OCI-LY1 (cell line): ENCODE data around the gene UNC5B.

Source experiments
- H2AFZ ChIP-seq: fragments of 200-600 bp; sonication (generic), shearing (Covaris generic); 2 replicates; pipeline ENCODE4 v1.6.0; 2014; ENCODE audit warnings: antibody characterized with exemption, mild to moderate bottlenecking, low read length
- H3F3A ChIP-seq: fragments of 200-600 bp; sonication (generic), shearing (Covaris generic); 2 replicates; pipeline ENCODE4 v1.6.0; 2014; ENCODE audit warnings: mild to moderate bottlenecking, antibody characterized with exemption, low read length, moderate library complexity; ENCODE audit not compliant: insufficient read depth
- H3K27ac ChIP-seq: fragments of 200-600 bp; sonication (generic); 2 replicates; pipeline ENCODE4 v1.5.1; 2014; ENCODE audit warnings: low read length, mixed run types, mild to moderate bottlenecking, low read depth; ENCODE audit not compliant: poor library complexity, severe bottlenecking
- H3K27me3 ChIP-seq: fragments of 200-600 bp; sonication (generic); 2 replicates; pipeline ENCODE4 v1.6.0; 2014; ENCODE audit warnings: antibody characterized with exemption, mild to moderate bottlenecking, low read length, moderate library complexity; ENCODE audit not compliant: insufficient read depth
- H3K36me3 ChIP-seq: fragments of 200-600 bp; sonication (generic); 2 replicates; pipeline ENCODE4 v1.6.1; 2014; ENCODE audit warnings: mild to moderate bottlenecking, antibody characterized with exemption, low read length, moderate library complexity, mixed read lengths; ENCODE audit not compliant: insufficient read depth
- H3K4me1 ChIP-seq: fragments of 200-600 bp; sonication (generic); 2 replicates; pipeline ENCODE4 v1.5.1; 2014; ENCODE audit warnings: mild to moderate bottlenecking, low read length, moderate library complexity; ENCODE audit not compliant: insufficient read depth, severe bottlenecking
- H3K4me2 ChIP-seq: fragments of 200-600 bp; sonication (generic), shearing (Covaris generic); 2 replicates; pipeline ENCODE4 v1.6.1; 2014; ENCODE audit warnings: low read length
- H3K4me3 ChIP-seq: fragments of 200-600 bp; sonication (generic); 2 replicates; pipeline ENCODE4 v1.5.1; 2014; ENCODE audit warnings: low read length, low read depth, mild to moderate bottlenecking, mixed read lengths; ENCODE audit not compliant: poor library complexity, severe bottlenecking
- H3K79me2 ChIP-seq: fragments of 200-600 bp; shearing (Covaris generic); 2 replicates; pipeline ENCODE4 v1.6.1; 2016; ENCODE audit warnings: mixed run types, low read length, mixed read lengths; ENCODE audit not compliant: insufficient read depth
- H3K9ac ChIP-seq: fragments of 200-600 bp; sonication (generic), shearing (Covaris generic); 2 replicates; pipeline ENCODE4 v1.6.1; 2014; ENCODE audit warnings: mild to moderate bottlenecking, low read length, mixed read lengths
- H3K9me2 ChIP-seq: fragments of 200-600 bp; sonication (generic), shearing (Covaris generic); 2 replicates; pipeline ENCODE4 v1.6.1; 2014; ENCODE audit warnings: low read depth, mild to moderate bottlenecking, low read length, mixed read lengths
- H3K9me3 ChIP-seq: fragments of 200-600 bp; shearing (Covaris generic); 2 replicates; pipeline ENCODE4 v1.6.1; 2014; ENCODE audit warnings: low read length, mixed read lengths
- H4K20me1 ChIP-seq: fragments of 200-600 bp; sonication (generic), shearing (Covaris generic); 2 replicates; pipeline ENCODE4 v1.6.0; 2016; ENCODE audit warnings: mild to moderate bottlenecking, low read length; ENCODE audit not compliant: insufficient read depth
- EZH2 ChIP-seq: fragments of 200-600 bp; sonication (generic), shearing (Covaris generic); IDR thresholded peaks from 2 replicates; pipeline ENCODE4 v1.8.0; 2017; ENCODE audit warnings: borderline replicate concordance, mixed run types, mild to moderate bottlenecking, antibody characterized with exemption, low read length, moderate library complexity, mixed read lengths
- TF ChIP-seq, protein P1 (sequence below): fragments of 200-600 bp; sonication (generic), shearing (Covaris generic); IDR thresholded peaks from 2 replicates; pipeline ENCODE4 v1.5.1; 2017; ENCODE audit warnings: mild to moderate bottlenecking, antibody characterized with exemption, low read length, moderate library complexity, mixed read lengths

Gene UNC5B

DNA sequence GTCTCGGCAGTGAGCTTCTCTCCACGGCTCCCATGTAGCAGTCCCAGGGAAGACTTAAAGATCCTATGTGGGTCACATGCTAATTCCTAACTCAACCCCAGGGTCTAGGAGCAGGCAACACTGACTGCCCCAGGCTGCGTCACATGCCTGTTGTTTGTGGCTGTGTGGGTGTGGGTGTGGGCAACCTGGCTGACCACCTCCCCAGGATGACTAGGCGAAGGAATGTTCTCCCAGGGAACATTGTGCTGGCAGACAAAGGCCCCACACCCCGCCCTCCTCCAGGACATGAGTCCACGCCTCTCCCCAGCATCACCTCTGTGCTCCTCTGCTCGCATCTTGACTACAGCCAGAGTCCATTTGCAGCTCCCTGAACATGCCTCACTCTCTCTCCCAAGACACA, 137.0 kb downstream of the UNC5B start:
- TF ChIP-seq, protein P1, sequence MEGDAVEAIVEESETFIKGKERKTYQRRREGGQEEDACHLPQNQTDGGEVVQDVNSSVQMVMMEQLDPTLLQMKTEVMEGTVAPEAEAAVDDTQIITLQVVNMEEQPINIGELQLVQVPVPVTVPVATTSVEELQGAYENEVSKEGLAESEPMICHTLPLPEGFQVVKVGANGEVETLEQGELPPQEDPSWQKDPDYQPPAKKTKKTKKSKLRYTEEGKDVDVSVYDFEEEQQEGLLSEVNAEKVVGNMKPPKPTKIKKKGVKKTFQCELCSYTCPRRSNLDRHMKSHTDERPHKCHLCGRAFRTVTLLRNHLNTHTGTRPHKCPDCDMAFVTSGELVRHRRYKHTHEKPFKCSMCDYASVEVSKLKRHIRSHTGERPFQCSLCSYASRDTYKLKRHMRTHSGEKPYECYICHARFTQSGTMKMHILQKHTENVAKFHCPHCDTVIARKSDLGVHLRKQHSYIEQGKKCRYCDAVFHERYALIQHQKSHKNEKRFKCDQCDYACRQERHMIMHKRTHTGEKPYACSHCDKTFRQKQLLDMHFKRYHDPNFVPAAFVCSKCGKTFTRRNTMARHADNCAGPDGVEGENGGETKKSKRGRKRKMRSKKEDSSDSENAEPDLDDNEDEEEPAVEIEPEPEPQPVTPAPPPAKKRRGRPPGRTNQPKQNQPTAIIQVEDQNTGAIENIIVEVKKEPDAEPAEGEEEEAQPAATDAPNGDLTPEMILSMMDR: no peak
- TF ChIP-seq EZH2: no peak
- Histone ChIP-seq H3K36me3 (no peaks in the 10 kb centered on the region), H3K9ac (no peak overlapping the region), H3K27ac (no peak overlapping the region), H3K9me2 (no peaks in the 10 kb centered on the region), H3K9me3 (no peaks in the 10 kb centered on the region), H3K79me2 (no peaks in the 10 kb centered on the region), H3K4me3 (no peak overlapping the region), H3F3A (no peaks in the 10 kb centered on the region), H4K20me1 (no peaks in the 10 kb centered on the region), H3K27me3 (no peaks in the 10 kb centered on the region), H2AFZ (no peak overlapping the region), H3K4me2 (no peak overlapping the region), H3K4me1 (no peaks in the 10 kb centered on the region)

DNA sequence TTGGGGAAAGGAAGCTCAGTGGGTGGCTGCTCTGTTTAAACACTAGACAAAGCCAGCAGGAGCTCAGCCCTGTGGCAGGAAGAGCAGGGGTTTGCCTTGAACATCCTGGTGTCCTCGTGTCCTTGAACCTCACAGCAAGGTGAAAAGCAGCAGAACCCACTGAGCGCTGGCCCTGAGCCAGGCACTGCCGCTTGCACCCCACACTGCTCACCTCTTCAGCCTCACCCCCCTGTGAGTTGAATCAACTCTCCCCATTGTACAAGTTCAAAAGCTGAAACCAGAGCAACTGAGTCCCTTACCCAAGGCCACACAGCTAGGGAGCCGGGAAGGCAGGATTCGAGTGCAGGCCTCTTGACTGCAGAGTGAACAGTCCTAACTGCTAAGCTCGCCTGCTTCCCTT, 138.7 kb downstream of the UNC5B start:
- no peak overlapping the region for H3K9ac ChIP-seq
- no peak overlapping the region for H3K4me2 ChIP-seq
- H3K27me3 ChIP-seq: no peaks in the 10 kb centered on the region
- no peaks in the 10 kb centered on the region for H3K9me3 ChIP-seq
- no peaks in the 10 kb centered on the region for H3K9me2 ChIP-seq
- H3K4me1 ChIP-seq: no peaks in the 10 kb centered on the region
- H2AFZ ChIP-seq: no peak overlapping the region
- no peaks in the 10 kb centered on the region for H3F3A ChIP-seq
- H4K20me1 ChIP-seq: no peaks in the 10 kb centered on the region
- H3K79me2 ChIP-seq: no peaks in the 10 kb centered on the region
- no peaks in the 10 kb centered on the region for H3K36me3 ChIP-seq
- no peak overlapping the region for H3K27ac ChIP-seq
- H3K4me3 ChIP-seq: no peak overlapping the region
- TF ChIP-seq, protein P1: no peak
- no peak for TF ChIP-seq EZH2

DNA sequence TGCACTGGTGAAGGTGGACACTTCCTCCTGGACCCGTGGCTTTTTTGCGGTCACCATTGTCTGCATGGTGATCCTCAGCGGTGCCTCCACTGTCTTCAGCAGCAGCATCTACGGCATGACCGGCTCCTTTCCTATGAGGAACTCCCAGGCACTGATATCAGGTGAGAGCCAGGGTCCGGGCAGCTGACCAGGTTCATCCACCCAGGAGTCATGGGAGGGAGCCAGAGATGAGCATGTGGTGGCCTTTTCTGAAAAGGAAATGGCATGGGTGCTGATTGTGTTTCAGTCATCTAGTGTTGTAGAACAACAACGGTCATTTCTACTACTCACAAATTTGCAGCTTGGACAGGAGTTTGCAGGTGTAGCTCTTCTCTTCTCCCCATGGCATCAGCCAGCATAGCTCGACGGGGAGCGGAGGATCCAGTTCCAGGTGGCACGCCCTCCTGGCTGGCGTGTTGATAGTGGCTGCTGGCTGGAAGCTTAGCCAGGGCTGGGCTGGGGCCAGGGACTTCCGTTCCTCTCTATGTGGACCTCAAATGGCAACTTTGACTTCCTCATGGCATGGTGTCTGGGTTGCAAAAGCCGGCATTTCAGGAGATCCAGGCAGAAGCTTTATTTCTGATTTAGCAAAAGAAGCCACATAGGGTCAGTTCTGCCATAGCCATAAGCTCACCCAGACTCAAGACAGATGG, 139.4 kb downstream of the UNC5B start:
- H3K36me3 ChIP-seq: no peaks in the 10 kb centered on the region
- no peaks in the 10 kb centered on the region for H3K27me3 ChIP-seq
- no peaks in the 10 kb centered on the region for H3K79me2 ChIP-seq
- H3K4me3 ChIP-seq: no peak overlapping the region
- no peak for TF ChIP-seq EZH2
- TF ChIP-seq, protein P1: no peak
- H3K4me1 ChIP-seq: no peaks in the 10 kb centered on the region
- no peak overlapping the region for H2AFZ ChIP-seq
- H3K9ac ChIP-seq: no peak overlapping the region
- no peaks in the 10 kb centered on the region for H3K9me3 ChIP-seq
- H3K27ac ChIP-seq: no peak overlapping the region
- no peaks in the 10 kb centered on the region for H3F3A ChIP-seq
- H3K4me2 ChIP-seq: no peak overlapping the region
- H4K20me1 ChIP-seq: no peaks in the 10 kb centered on the region
- no peaks in the 10 kb centered on the region for H3K9me2 ChIP-seq
